GM12873 (cell line): ENCODE measurements around the gene AP2A2.

Experiments used
- TF ChIP-seq, protein P1 (sequence below): IDR thresholded peaks from 2 replicates; pipeline ENCODE4 v1.5.1; 2012; ENCODE audit warnings: low read depth, mild to moderate bottlenecking, moderate library complexity, low read length, control low read depth; ENCODE audit not compliant: insufficient read depth; ENCODE audit errors: missing control alignments

AP2A2 gene

DNA sequence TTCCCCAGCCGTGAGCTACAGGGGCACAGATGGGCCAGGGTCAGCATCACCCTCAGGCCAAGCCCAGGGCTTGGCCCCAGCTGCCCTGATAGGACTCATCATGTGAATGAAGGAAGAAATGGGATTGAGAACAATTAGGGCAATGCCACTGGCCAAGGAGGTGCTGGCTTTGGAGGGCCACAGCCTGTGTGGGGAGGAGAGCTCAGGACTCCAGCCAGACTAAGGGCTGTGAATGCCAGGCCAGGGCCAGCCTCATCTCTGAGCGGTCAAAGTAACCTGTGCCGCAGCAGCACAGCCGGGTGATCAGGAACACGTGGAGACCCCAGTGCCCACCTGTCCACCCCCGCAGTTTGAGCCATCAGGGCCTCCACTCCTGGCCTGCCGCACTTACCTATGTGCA is 25.1 kb upstream of the AP2A2 start:
- TF ChIP-seq, protein P1, sequence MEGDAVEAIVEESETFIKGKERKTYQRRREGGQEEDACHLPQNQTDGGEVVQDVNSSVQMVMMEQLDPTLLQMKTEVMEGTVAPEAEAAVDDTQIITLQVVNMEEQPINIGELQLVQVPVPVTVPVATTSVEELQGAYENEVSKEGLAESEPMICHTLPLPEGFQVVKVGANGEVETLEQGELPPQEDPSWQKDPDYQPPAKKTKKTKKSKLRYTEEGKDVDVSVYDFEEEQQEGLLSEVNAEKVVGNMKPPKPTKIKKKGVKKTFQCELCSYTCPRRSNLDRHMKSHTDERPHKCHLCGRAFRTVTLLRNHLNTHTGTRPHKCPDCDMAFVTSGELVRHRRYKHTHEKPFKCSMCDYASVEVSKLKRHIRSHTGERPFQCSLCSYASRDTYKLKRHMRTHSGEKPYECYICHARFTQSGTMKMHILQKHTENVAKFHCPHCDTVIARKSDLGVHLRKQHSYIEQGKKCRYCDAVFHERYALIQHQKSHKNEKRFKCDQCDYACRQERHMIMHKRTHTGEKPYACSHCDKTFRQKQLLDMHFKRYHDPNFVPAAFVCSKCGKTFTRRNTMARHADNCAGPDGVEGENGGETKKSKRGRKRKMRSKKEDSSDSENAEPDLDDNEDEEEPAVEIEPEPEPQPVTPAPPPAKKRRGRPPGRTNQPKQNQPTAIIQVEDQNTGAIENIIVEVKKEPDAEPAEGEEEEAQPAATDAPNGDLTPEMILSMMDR, result no peak

DNA sequence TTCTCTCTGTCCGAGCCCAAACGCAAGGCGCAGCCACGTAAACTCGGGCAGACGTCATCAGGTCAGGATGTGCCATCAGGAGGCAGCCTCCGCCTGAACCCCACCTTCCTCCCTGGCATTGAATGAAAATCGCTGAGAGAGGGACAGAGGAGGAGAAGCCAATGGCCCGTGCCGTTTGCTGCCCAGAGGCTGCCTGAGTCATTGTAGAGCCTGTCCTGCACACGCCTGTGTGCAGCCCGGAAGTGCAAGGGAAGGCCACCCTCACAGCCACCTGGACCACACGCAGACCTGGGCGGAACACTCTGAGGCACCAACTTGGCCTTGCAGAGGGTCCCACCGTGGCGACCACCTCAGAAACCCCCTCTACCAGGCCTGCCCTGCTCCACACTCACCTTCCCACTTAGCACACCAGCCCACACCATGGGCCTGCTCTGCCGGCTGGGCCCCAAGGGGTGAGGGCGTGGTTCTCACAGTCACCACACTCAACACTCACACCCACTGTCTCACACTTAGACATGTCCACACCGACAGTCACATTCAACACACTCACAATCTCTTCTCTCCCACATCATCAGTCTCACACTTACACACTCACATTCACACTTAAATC is 24.1 kb upstream of the AP2A2 start:
- TF ChIP-seq, protein P1, result no peak

DNA sequence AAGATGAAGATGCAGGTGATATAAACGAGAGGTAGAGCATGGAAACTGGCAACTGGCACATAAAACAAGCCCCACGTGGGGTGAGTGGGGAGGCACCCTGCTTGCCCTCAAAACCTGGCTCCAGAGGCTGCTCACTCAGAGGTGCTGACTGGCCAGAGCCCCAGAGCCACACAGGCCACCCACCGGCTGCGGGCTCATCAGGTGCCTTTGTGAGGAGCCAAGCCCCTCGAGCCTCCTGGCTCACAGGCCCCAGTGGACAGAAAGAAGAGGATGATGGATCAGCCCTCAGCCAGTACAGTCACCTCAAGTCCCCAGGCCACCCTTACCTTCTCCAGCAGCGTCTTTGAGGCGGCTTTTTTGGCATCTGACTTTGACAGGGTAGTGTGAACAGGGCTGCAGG is 21.3 kb upstream of the AP2A2 start:
- TF ChIP-seq, protein P1, result no peak

DNA sequence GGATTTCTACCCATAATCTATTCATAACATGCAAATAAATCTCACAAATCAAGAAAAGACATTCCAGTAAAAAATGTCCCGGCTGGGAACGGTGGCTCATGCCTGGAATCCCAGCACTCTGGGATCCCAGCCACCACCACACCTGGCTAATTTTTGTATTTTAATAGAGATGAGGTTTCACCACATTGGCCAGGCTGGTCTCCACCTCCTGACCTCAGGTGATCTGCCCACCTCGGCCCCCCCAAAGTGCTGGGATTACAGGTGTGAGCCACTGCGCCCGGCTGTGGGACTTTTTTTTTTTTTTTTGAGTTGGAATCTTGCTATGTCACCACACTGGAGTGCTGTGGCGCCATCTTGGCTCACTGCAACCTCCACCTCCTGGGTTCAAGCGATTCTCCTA is 19.7 kb upstream of the AP2A2 start:
- TF ChIP-seq, protein P1, result no peak

DNA sequence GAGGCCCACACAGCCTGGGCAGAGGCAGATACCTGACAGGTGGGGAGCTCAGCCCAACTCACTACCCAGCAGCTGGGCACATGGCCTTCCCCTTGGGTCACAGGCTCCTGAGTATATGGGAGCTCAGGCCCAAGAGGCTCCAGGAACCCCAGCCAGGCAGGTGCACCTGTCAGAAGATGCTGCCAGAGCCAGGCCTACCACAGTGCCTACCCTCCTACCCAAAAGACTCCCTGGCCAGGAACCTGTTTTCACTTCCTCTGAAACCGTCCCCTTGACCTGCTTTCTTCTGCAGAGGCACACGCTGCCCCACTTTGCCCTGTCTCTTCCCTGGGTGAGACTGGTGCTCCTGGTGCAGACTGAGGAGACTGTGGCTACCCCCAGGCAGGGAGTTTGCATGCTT is 18.0 kb upstream of the AP2A2 start:
- TF ChIP-seq, protein P1, result no peak

DNA sequence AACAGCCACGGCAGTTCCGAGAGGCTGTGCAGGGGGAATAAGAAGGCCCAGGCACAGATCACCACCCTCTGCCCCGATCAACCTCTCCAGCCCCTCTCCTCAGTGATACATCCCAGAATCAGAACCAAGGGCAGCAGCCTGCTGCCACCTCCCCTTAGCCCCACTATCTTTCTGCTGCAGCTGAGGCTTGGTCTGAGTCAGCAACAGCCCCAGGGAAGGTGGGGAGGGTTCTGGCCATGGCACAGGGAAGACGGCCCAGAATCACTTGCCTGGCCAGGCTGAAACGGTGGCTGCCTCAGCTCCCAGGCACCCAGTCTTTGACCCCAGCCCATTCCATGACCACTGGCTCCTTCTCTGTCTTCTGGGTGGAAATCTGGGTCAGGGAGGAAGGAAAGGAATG is 17.4 kb upstream of the AP2A2 start:
- TF ChIP-seq, protein P1, result no peak

DNA sequence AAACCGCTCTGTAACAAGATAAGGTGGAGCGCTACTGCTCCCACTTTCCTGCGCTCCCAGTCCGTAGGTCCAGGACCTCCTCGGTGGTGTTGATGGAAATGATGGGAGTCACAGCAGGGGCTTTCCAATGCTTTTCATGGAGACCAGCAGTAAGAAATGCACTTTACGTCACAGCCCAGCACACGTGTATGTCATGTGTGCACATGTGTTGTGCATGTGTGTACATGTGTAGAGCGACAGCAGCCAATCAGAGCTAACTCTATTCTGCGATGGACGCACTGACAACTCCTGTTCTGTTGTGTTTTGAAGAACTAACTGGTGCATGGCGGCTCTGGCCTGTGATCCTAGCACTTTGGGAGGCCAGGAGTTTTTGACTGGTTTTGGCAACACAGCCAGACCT is 16.3 kb upstream of the AP2A2 start:
- TF ChIP-seq, protein P1, result no peak
